Fibroblast of pulmonary artery (primary cell): ENCODE results near the gene CIPC.

Source experiments
- DNase-seq: peaks from one replicate; pipeline ENCODE4 v3.0.0-alpha.2; 2010; ENCODE audit warnings: low read depth
- H3K4me3 ChIP-seq: replicated peaks from 2 replicates; pipeline ENCODE4 v1.5.1; 2011; ENCODE audit warnings: low read depth, mild to moderate bottlenecking, control low read depth, low read length, moderate library complexity
- TF ChIP-seq, protein P1 (sequence below): IDR thresholded peaks from 2 replicates; pipeline ENCODE4 v1.5.1; 2011; ENCODE audit warnings: mild to moderate bottlenecking, control low read depth, low read length, inconsistent platforms; ENCODE audit errors: missing control alignments

The CIPC gene

DNA sequence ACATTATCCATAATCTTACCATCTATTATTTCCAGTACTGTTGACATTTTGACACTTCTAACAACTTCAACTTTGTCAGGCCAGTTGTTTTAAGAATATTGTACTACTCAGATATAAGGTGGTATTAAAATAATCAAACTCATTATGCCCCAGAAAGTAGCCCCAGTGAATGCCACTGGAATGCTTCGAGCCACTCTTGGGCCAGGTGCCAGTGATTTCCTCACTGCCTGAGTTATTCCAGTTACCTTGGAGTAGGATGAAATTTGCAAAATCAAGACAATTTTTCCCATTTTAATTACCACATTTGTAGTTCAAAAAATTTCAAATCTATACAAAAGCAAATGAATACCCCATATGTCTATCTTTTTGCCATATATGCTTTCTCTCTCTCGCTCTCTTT, 9.2 kb downstream of the CIPC start:
- no peak overlapping the region for H3K4me3 ChIP-seq
- DNase-seq = no peak
- TF ChIP-seq, protein P1, sequence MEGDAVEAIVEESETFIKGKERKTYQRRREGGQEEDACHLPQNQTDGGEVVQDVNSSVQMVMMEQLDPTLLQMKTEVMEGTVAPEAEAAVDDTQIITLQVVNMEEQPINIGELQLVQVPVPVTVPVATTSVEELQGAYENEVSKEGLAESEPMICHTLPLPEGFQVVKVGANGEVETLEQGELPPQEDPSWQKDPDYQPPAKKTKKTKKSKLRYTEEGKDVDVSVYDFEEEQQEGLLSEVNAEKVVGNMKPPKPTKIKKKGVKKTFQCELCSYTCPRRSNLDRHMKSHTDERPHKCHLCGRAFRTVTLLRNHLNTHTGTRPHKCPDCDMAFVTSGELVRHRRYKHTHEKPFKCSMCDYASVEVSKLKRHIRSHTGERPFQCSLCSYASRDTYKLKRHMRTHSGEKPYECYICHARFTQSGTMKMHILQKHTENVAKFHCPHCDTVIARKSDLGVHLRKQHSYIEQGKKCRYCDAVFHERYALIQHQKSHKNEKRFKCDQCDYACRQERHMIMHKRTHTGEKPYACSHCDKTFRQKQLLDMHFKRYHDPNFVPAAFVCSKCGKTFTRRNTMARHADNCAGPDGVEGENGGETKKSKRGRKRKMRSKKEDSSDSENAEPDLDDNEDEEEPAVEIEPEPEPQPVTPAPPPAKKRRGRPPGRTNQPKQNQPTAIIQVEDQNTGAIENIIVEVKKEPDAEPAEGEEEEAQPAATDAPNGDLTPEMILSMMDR = no peak

DNA sequence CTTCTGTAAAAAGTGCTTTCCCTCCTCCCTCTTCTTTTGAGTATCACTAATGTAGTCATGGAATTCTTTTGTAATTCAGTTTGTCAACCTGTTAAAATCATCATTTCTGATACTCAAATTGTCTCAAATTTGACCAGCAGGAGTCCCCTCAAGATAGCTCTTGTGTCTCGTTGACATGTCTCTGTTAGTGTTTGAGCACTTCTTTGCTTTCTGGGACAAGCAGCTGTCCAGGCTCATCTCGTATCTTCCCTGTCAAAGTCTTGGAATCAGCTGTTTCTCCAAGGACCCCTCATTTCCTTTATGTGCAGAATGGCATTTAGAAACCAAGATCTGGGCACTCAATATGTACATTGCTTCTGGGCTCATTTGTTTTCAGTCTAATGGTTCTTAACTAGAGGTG, 10.7 kb downstream of the CIPC start:
- TF ChIP-seq, protein P1 = no peak
- DNase-seq = no peak
- no peak overlapping the region for H3K4me3 ChIP-seq

DNA sequence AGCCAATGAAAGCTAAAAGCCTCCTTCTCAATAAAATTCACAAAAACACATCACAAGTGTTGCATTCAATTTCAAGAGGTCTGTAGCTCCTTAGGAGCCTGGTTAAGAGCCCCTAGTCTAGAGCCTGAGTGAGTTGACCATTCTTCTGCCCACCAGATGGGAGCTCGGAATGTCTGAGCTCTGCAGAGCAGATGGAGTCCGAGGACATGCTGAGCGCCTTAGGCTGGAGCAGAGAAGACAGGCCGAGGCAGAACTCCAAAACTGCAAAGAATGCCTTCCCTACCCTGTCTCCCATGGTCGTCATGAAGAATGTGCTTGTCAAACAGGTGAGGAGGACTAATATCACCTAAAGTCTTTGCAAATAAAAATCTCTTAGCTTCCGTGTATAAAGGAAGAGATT, 11.6 kb downstream of the CIPC start:
- TF ChIP-seq, protein P1 = no peak
- DNase-seq = no peak
- no peak overlapping the region for H3K4me3 ChIP-seq

DNA sequence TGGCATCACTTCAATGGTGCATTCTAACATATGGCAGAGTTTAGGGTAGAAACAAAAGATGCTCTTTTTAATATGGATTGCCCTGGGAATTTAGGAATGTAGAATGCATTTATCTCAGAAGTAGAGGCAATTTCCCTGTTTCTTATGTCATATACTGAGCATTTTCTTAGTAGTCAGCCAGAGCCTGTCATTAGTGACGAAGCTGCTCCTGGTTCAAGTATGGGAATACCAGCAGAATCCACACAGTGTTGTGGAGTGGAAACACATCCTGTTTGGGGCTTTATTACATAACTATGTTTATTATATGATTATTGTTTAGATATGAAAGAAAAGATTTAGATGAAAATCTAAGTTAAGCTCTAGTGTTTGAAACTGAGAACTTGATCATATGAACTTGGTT, 12.2 kb downstream of the CIPC start:
- TF ChIP-seq, protein P1 = no peak
- H3K4me3 ChIP-seq = no peak overlapping the region
- DNase-seq = no peak

DNA sequence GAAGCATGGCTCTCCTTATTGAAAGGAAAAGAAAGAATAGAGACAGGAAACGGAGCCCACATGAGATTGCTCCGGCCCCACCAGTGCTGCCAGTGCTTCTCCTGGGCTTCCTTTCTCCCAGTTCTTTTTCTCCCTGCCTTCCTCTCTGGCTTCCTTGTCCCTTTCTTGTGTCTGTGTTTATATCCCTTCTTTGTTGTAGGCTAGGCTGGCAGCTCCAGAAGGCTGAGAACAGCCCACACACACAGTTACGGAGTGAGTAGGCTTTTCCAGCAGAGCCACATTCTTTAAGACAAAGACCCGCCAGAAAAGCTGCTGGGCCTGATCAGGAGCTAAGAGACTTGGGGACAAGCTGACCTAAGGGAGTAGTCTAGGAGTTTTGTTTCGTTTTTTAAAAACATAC, 13.0 kb downstream of the CIPC start:
- no peak overlapping the region for H3K4me3 ChIP-seq
- TF ChIP-seq, protein P1 = no peak
- DNase-seq = peak; percentile 46

DNA sequence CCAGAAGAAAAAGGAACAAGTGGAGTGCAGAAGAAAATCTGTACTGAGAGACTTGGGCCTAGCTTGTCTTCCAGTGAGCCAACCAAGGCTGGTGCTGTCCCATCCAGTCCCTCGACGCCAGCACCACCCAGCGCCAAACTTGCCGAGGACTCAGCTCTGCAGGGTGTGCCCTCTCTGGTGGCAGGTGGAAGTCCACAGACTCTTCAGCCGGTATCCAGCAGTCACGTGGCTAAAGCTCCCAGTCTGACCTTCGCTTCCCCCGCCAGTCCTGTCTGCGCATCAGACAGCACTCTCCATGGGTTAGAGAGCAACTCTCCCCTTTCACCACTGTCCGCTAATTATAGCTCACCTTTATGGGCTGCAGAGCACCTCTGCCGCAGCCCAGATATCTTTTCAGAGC, 15.6 kb downstream of the CIPC start:
- H3K4me3 ChIP-seq = no peak overlapping the region
- DNase-seq = no peak
- TF ChIP-seq, protein P1 = no peak

GRCh38 chr14:77114609-77115008, 16.6 kb downstream of the CIPC start:
- no peak for DNase-seq
- TF ChIP-seq, protein P1 = no peak
- H3K4me3 ChIP-seq = no peak overlapping the region
